Esophagus muscularis mucosa (tissue), 4 donors: ENCODE measurements around the gene DCST2.

Source experiments
- EP300 ChIP-seq: sonication (generic); formaldehyde crosslinking; IDR thresholded peaks from one replicate; pipeline ENCODE4 v1.6.1; 2017; ENCODE audit warnings: antibody characterized with exemption
- POLR2A ChIP-seq: fragments of 450-650 bp; IDR thresholded peaks from one replicate; pipeline ENCODE4 v1.6.1; 2017; ENCODE audit warnings: antibody characterized with exemption, moderate library complexity, mild to moderate bottlenecking, low read depth
- POLR2AphosphoS5 ChIP-seq, 2 donors: sonication (generic); formaldehyde crosslinking; IDR thresholded peaks; one replicate each; pipeline ENCODE4 v1.6.1; 2017; ENCODE audit warnings: antibody characterized with exemption in 2 of 2
- TF ChIP-seq, protein P1 (sequence below), 3 experiments: fragments of 200-600 bp in 2 of 3; fragments of 450-650 bp in 1 of 3; sonication (generic) in 2 of 3; IDR thresholded peaks; one replicate each; pipeline ENCODE4 v1.5.1; 2017 to 2019; ENCODE audit warnings: antibody characterized with exemption in 3 of 3, mild to moderate bottlenecking in 2 of 3, moderate library complexity in 1 of 3

DNA sequence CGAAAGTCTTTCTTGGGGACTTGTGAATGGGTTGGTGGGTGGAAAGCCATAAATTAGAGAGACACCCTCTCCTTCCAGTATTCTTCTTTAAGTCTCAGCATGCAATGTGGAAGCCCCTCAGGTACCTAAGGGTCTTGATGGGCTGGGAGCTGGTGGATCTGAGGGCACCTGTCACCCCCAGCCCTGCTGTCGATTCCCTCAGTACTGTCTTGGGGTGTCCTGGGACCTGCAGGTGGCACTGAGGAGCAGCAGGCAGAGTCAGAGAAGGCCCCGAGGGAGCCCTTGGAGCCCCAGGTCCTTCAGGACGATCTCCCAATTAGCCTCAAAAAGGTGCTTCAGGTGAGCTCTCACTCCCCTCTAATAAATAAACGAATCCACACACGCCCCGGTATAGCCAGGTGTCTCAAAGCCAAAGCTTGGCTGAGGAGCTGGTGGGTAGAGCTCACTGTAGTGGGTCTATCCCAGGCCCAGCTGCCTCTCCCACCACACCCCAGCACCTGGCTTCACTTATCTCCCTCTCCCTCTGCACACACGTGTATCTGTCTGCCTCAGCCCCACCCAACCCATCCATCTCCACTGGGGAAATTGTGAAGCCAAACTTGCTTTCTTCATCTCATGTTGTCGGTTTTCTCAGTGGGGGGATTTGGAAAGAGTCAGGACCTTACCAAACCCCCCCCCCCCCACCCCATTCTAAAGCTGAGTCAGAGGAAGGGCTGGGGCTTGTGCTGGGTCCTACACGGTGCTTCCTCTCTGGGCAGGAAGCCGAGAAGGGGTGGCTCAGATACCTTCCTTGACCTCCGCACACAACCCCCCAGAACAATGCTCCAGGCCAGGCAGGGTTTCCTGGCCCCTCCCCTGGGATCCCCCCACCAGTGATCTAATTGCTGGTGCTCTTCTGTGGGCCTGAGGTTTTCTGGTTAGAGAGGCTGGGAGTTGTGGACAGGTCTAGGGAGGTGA lies 19.1 kb upstream of the DCST2 start:
- TF ChIP-seq POLR2A: no peak
- no peak for TF ChIP-seq EP300
- TF ChIP-seq, protein P1, sequence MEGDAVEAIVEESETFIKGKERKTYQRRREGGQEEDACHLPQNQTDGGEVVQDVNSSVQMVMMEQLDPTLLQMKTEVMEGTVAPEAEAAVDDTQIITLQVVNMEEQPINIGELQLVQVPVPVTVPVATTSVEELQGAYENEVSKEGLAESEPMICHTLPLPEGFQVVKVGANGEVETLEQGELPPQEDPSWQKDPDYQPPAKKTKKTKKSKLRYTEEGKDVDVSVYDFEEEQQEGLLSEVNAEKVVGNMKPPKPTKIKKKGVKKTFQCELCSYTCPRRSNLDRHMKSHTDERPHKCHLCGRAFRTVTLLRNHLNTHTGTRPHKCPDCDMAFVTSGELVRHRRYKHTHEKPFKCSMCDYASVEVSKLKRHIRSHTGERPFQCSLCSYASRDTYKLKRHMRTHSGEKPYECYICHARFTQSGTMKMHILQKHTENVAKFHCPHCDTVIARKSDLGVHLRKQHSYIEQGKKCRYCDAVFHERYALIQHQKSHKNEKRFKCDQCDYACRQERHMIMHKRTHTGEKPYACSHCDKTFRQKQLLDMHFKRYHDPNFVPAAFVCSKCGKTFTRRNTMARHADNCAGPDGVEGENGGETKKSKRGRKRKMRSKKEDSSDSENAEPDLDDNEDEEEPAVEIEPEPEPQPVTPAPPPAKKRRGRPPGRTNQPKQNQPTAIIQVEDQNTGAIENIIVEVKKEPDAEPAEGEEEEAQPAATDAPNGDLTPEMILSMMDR (IDR thresholded peaks at IDR 0.05): peak in 2 of 3 experiments; percentile 7 to 22
- TF ChIP-seq POLR2AphosphoS5 (IDR thresholded peaks at IDR 0.05): peak in 1 of 2 donors; percentile 9
